Measurements from ENCODE around the gene NR1I2. TPM values are rescaled to one million over a fixed set of nuclear protein-coding genes. Genes with fewer than 3 reads are reported as not detected.

Gene NR1I2
- total RNA-seq, 4 donors from 2014 or later = 78.0 to 271 (median 158) TPM

GRCh38 chr3:119747357-119747756 lies 34.5 kb upstream of the NR1I2 start:
- TF ChIP-seq POLR2AphosphoS5 (IDR thresholded peaks at IDR 0.05) = no peak
- no peak for TF ChIP-seq CTCF (IDR thresholded peaks at IDR 0.05)
- no peak for TF ChIP-seq EP300 (IDR thresholded peaks at IDR 0.05; ENCODE audit: low read depth)
- no peak for TF ChIP-seq POLR2A (IDR thresholded peaks at IDR 0.05)
- Histone ChIP-seq H3K9me3 (no peaks in the 10 kb centered on the region), H3K4me3 (no peak overlapping the region), H3K27me3 (no peaks in the 10 kb centered on the region), H3K27ac (no peak overlapping the region), H3K36me3 (no peaks in the 10 kb centered on the region), H3K4me1 (no peaks in the 10 kb centered on the region)
- in situ Hi-C loops (cut with MboI; ENCODE audit: low pct_ligation_motif_present in 1 of 4, low pct_unique_long_range_greater_than_20kb in 1 of 4, low sequenced_read_pairs in 3 of 4) = no loop called here
- 79% methylated on average over 4 of the region's 4 CpGs for WGBS, 2 donors (ENCODE audit: low coverage in 1 of 2)
- no peak for DNase-seq
- intact Hi-C loops (cut with DNase I; ENCODE audit: low total_unique reads) = no loop called here

- Histone ChIP-seq H3K36me3 (no peaks in the 10 kb centered on the region), H3K4me3 (no peak overlapping the region), H3K27ac (no peak overlapping the region), H3K4me1 (no peaks in the 10 kb centered on the region), H3K27me3 (no peaks in the 10 kb centered on the region), H3K9me3 (no peaks in the 10 kb centered on the region)
- no peak for DNase-seq
- 20 to 79% methylated on average over 1 of the region's 1 CpG for WGBS, 2 donors (ENCODE audit: low coverage in 1 of 2)
- intact Hi-C loops (cut with DNase I; ENCODE audit: low total_unique reads) = no loop called here
- in situ Hi-C loops (cut with MboI; ENCODE audit: low pct_ligation_motif_present in 1 of 4, low pct_unique_long_range_greater_than_20kb in 1 of 4, low sequenced_read_pairs in 3 of 4) = no loop called here
- no peak for TF ChIP-seq EP300 (IDR thresholded peaks at IDR 0.05; ENCODE audit: low read depth)
- no peak for TF ChIP-seq CTCF (IDR thresholded peaks at IDR 0.05)
- no peak for TF ChIP-seq POLR2A (IDR thresholded peaks at IDR 0.05)
- no peak for TF ChIP-seq POLR2AphosphoS5 (IDR thresholded peaks at IDR 0.05)
Observed at GRCh38 chr3:119748991-119749390, 32.9 kb upstream of the NR1I2 start.

DNA sequence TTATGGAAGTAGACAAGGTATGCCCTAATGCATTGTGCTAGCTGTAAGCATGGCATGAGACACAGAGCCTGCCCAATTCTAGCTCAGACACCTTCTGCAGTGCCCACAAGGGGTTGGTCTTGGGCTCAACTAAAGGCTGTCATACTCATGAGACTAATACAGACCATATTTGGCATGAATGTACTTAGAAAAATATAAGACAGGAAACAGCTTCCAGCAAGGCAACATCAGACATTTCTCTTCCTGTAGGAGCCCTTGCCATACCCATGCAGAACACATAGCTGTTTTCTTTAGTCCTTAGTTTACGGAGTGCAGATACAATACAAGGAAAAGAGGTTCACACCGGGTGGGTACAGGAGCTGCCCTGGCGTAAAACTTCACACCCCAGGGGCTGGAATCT lies 30.5 kb upstream of the NR1I2 start:
- Histone ChIP-seq H3K27me3 (no peaks in the 10 kb centered on the region), H3K4me1 (no peaks in the 10 kb centered on the region), H3K36me3 (no peaks in the 10 kb centered on the region), H3K4me3 (no peak overlapping the region), H3K9me3 (no peaks in the 10 kb centered on the region), H3K27ac (no peak overlapping the region)
- in situ Hi-C loops (cut with MboI; ENCODE audit: low pct_ligation_motif_present in 1 of 4, low pct_unique_long_range_greater_than_20kb in 1 of 4, low sequenced_read_pairs in 3 of 4) = no loop called here
- TF ChIP-seq POLR2AphosphoS5 (IDR thresholded peaks at IDR 0.05) = no peak
- TF ChIP-seq EP300 (IDR thresholded peaks at IDR 0.05; ENCODE audit: low read depth) = no peak
- TF ChIP-seq CTCF (IDR thresholded peaks at IDR 0.05) = no peak
- no peak for TF ChIP-seq POLR2A (IDR thresholded peaks at IDR 0.05)
- 88% methylated on average over 3 of the region's 3 CpGs; no CpG with 5 or more reads in 1 of the 2 donors for WGBS, 2 donors (ENCODE audit: low coverage in 1 of 2)
- intact Hi-C loops (cut with DNase I; ENCODE audit: low total_unique reads) = no loop called here
- no peak for DNase-seq

DNA sequence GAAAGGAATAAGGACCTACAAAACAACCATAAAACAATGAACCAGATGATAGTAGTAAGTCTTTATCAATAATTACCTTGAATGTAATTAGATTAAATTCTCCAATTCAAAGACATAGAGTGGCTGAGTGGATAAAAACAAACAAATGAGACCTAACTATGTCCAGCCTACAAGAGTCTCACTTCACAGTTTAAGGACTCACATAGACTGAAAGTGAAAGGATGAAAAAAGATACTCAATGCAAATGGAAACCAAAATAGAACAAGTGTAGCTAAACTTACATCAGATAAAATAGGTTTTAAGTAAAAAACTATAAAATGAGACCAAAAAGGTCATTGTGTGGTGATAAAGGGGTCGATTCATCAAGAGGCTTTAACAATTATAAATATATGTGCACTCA lies 21.9 kb upstream of the NR1I2 start:
- in situ Hi-C loops (cut with MboI; ENCODE audit: low pct_ligation_motif_present in 1 of 4, low pct_unique_long_range_greater_than_20kb in 1 of 4, low sequenced_read_pairs in 3 of 4) (no loop called here), intact Hi-C loops (cut with DNase I; ENCODE audit: low total_unique reads) (no loop called here)
- H3K27ac ChIP-seq = no peak overlapping the region

More for the DNA sequence above, 21.9 kb upstream of the NR1I2 start:
- WGBS, 2 donors (ENCODE audit: low coverage in 1 of 2) = 63 to 100% methylated on average over 1 of the region's 1 CpG
- TF ChIP-seq EP300 (IDR thresholded peaks at IDR 0.05; ENCODE audit: low read depth) (no peak), POLR2AphosphoS5 (IDR thresholded peaks at IDR 0.05) (no peak), POLR2A (IDR thresholded peaks at IDR 0.05) (no peak), CTCF (IDR thresholded peaks at IDR 0.05) (no peak)
- Histone ChIP-seq H3K4me1 (no peaks in the 10 kb centered on the region), H3K36me3 (no peaks in the 10 kb centered on the region), H3K9me3 (peaks cover 3 to 5% of the 10 kb centered on the region in 2 donors), H3K4me3 (no peak overlapping the region), H3K27me3 (no peaks in the 10 kb centered on the region)
- no peak for DNase-seq
